Measurements from ENCODE around the gene LSAMP. TPM values are rescaled to one million over a fixed set of nuclear protein-coding genes. Genes with fewer than 3 reads are reported as not detected.

The LSAMP gene
- polyA plus RNA-seq, 2 of the 4 experiments (the other 2 are of a cell fraction) = 0.12 to 0.53 TPM

DNA sequence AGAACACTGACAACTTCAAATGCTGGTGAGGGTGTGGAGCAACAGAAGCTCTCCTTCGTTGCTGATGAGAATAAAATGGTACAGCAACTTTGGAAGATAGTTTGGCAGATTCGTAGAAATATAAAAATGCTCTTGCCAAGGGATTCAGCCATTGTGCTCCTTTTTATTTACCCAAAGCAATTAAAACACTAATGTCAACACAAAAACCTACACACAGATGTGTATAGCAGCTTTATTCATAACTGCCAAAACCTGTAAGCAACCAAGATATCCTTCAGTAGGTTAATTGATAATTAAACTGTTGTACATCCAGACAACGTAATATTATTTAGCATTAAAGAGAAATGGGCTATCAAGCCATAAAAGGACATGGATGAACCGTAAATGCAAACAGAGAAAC lies 37.8 kb upstream of the LSAMP start:
- CTCF ChIA-PET = no interaction called here
- no peak for ATAC-seq
- H3K27ac ChIP-seq = no peak overlapping the region

GRCh38 chr3:116476691-116477090 lies 31.4 kb upstream of the LSAMP start:
- Histone ChIP-seq H3K4me2 (no peak overlapping the region), H3K4me1 (no peaks in the 10 kb centered on the region), H3K27ac (no peak overlapping the region), H3K9me3 (no peaks in the 10 kb centered on the region), H3K4me3 (no peak overlapping the region)
- DNase-seq (ENCODE audit: low read depth in 1 of 2, low spot score in 1 of 2) = no peak
- CTCF ChIA-PET = no interaction called here
- FAIRE-seq = no peak
- TF ChIP-seq NR3C1 (IDR thresholded peaks at IDR 0.05) = no peak
- no peak for TF ChIP-seq NPAS2 (CRISPR knock-in tag; IDR thresholded peaks at IDR 0.05; ENCODE audit: borderline replicate concordance)
- no peak for TF ChIP-seq JUNB (IDR thresholded peaks at IDR 0.05)
- TF ChIP-seq, protein P1, sequence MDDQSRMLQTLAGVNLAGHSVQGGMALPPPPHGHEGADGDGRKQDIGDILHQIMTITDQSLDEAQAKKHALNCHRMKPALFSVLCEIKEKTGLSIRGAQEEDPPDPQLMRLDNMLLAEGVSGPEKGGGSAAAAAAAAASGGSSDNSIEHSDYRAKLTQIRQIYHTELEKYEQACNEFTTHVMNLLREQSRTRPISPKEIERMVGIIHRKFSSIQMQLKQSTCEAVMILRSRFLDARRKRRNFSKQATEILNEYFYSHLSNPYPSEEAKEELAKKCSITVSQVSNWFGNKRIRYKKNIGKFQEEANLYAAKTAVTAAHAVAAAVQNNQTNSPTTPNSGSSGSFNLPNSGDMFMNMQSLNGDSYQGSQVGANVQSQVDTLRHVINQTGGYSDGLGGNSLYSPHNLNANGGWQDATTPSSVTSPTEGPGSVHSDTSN (IDR thresholded peaks at IDR 0.05) = no peak
- no peak for TF ChIP-seq EHMT2 (IDR thresholded peaks at IDR 0.05; ENCODE audit: low read depth)
- TF ChIP-seq HDAC2 (IDR thresholded peaks at IDR 0.05) = no peak
- TF ChIP-seq POLR2A (IDR thresholded peaks at IDR 0.05; ENCODE audit: low read length) = no peak
- no peak for TF ChIP-seq EHF (CRISPR knock-in tag; IDR thresholded peaks at IDR 0.05)
- no peak for TF ChIP-seq HOXA7 (CRISPR knock-in tag; IDR thresholded peaks at IDR 0.05)
- TF ChIP-seq TP53 (CRISPR knock-in tag; IDR thresholded peaks at IDR 0.05) = no peak
- no peak for TF ChIP-seq SREBF2 (IDR thresholded peaks at IDR 0.05)
- TF ChIP-seq TFCP2L1 (CRISPR knock-in tag; IDR thresholded peaks at IDR 0.05) = no peak
- no peak for TF ChIP-seq CBX8 (IDR thresholded peaks at IDR 0.05)
- TF ChIP-seq HOXB5 (CRISPR knock-in tag; IDR thresholded peaks at IDR 0.05) = no peak
- no peak for TF ChIP-seq REST (IDR thresholded peaks at IDR 0.05)
- no peak for TF ChIP-seq RCOR1 (IDR thresholded peaks at IDR 0.05; ENCODE audit: low read depth, low read length)
- TF ChIP-seq, protein P2, sequence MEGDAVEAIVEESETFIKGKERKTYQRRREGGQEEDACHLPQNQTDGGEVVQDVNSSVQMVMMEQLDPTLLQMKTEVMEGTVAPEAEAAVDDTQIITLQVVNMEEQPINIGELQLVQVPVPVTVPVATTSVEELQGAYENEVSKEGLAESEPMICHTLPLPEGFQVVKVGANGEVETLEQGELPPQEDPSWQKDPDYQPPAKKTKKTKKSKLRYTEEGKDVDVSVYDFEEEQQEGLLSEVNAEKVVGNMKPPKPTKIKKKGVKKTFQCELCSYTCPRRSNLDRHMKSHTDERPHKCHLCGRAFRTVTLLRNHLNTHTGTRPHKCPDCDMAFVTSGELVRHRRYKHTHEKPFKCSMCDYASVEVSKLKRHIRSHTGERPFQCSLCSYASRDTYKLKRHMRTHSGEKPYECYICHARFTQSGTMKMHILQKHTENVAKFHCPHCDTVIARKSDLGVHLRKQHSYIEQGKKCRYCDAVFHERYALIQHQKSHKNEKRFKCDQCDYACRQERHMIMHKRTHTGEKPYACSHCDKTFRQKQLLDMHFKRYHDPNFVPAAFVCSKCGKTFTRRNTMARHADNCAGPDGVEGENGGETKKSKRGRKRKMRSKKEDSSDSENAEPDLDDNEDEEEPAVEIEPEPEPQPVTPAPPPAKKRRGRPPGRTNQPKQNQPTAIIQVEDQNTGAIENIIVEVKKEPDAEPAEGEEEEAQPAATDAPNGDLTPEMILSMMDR (IDR thresholded peaks at IDR 0.05) = no peak
- no peak for TF ChIP-seq ZC3H11A (IDR thresholded peaks at IDR 0.05)
- no peak for TF ChIP-seq POLR2AphosphoS2 (conservative IDR thresholded peaks at IDR 0.05; ENCODE audit: low read length)
- no peak for ATAC-seq
- POLR2A ChIA-PET = no interaction called here

More for the DNA sequence above, 37.8 kb upstream of the LSAMP start:
- DNase-seq (ENCODE audit: low read depth in 1 of 2, low spot score in 1 of 2) = no peak
- no peak for FAIRE-seq
- Histone ChIP-seq H3K4me3 (no peak overlapping the region), H3K4me1 (no peaks in the 10 kb centered on the region), H3K9me3 (no peaks in the 10 kb centered on the region), H3K4me2 (no peak overlapping the region)
- POLR2A ChIA-PET = no interaction called here
- WGBS (ENCODE audit: missing lambda C conversion rate) = under 1% methylated on average over 4 of the region's 4 CpGs
- TF ChIP-seq RCOR1 (IDR thresholded peaks at IDR 0.05; ENCODE audit: low read depth, low read length) (no peak), PHF8 (IDR thresholded peaks at IDR 0.05; ENCODE audit: borderline replicate concordance, low read depth) (no peak)

DNA sequence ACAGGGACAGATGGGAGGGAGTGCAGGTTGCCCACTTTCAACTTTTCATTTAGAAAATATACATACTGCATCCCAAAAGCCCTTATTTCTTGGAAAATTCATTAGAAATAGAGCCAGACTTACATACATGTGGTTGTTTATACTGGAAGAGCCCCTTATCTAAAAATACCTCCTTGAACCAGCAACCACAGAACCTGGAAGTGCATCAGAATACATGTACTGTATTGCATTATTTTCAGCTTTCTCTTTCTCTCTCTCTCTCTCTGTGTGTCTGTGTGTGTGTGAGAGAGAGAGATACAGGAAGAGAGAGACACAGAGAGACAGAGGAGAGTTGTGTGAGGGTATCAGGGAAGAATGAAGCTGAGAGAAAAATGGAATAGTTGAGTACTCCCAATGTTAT lies 29.5 kb upstream of the LSAMP start:
- CTCF ChIA-PET = no interaction called here
- no peaks in the 10 kb centered on the region for H3K4me1 ChIP-seq
- ATAC-seq (no peak), FAIRE-seq (no peak), DNase-seq (ENCODE audit: low read depth in 1 of 2, low spot score in 1 of 2) (no peak)
- H3K9me3 ChIP-seq = no peaks in the 10 kb centered on the region
- no peak overlapping the region for H3K4me2 ChIP-seq
- POLR2A ChIA-PET = no interaction called here
- no peak overlapping the region for H3K4me3 ChIP-seq
- no peak overlapping the region for H3K27ac ChIP-seq
- TF ChIP-seq SMC3 (IDR thresholded peaks at IDR 0.05) (no peak), ATOH8 (CRISPR knock-in tag; IDR thresholded peaks at IDR 0.05; ENCODE audit: low read depth) (no peak), RCOR1 (IDR thresholded peaks at IDR 0.05; ENCODE audit: low read depth, low read length) (no peak), ELK1 (IDR thresholded peaks at IDR 0.05; ENCODE audit: low read depth, low read length) (no peak), CBX8 (IDR thresholded peaks at IDR 0.05) (no peak), HOXA7 (CRISPR knock-in tag; IDR thresholded peaks at IDR 0.05) (no peak), TFCP2L1 (CRISPR knock-in tag; IDR thresholded peaks at IDR 0.05) (no peak)
- TF ChIP-seq, protein P2 (IDR thresholded peaks at IDR 0.05) = no peak
- TF ChIP-seq, protein P3, sequence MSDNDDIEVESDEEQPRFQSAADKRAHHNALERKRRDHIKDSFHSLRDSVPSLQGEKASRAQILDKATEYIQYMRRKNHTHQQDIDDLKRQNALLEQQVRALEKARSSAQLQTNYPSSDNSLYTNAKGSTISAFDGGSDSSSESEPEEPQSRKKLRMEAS (IDR thresholded peaks at IDR 0.05) = no peak
